RPMI8226 (cell line): ENCODE measurements around the gene KRT73.
A peak's percentile ranks its signal among the peaks of the same experiment; 100 is the strongest.

ENCODE experiments used
- DNase-seq: peaks from one replicate; pipeline ENCODE4 v3.0.0-alpha.2; 2015

KRT73 gene

DNA sequence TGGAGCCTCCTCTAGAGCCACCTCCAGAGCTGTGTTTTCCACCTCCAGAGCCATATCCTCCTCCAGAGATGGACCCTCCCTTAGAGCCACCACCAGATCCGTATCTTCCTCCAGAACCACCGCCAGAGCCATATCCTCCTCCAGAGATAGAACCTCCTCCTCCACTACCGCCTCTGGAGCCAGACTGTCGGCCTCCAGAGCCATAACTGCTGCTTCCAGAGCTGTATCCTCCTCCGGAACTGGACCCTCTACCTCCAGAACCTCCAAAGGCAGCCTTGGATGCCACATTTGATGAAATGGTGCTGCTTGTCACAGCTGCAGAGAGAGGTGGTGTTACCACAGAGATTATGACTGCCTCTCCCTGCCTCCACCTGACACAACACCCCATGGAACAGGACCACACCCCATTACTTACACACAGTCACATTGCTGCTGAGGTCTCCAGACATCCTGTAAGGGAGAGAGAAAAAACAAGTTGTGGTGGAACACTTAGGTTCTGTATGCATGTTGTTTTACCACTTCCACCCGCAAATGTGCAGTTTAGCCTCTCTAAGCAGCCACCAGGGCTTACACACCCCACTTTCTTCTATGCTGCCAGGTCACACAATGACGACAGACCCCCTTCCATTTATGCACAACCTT is 26.9 kb upstream of the KRT73 start:
- no peak for DNase-seq

DNA sequence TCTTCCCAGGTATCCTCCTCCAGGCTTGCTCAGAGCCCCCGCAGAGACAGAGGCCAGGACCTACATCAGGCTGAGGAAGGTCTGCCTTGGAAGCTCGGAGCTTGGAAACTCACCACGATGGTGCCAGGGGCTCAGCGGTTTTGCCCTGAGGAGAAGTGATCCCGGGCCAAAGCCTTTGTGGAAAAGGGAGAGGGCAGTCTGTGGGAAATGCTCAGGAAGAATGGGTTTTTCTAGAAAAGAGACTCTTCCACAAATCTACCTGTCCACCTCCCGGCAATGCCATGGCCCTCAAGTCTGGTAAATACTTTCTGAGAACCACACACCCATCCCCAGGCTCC is 25.7 kb upstream of the KRT73 start:
- no peak for DNase-seq

DNA sequence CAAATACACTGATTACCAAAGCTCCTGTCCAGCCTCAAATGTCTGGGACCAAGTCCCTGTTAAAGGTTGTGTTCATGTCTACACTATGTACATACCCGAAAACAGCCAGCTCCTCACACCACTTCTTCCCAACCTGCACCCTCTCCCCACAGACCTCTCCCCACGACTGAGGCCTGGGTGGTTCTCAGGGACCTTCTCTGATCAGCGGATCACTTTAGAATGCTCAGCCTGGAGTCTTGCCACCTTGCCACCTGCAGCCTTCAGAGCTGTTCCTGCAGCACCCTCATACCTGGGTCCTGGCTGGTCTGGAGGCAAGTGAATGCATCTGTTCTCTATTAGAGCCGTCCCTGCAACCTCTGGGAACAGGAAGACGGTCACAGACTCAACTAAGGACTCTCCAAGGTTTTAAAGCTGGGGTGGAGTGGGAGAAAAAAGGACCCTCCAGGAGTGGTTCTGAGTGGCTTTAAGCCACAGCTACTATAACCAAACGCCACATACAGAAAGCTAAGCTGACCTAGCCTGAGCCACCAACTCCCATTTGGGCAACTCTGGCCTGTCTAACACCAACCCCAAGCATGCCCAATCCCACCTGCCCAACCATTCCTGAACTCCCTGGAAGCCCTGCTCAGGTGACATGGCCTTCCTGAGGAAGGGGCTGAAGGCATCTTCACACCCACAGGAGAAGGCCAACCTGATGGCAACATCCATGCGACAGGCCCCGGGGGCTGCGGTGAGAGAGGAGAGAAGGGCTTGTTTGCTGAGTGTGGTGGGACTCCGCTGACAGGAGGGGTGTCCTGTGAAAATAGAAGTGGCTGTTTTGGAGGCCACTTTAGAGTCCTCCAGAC is 25.1 kb upstream of the KRT73 start:
- no peak for DNase-seq

DNA sequence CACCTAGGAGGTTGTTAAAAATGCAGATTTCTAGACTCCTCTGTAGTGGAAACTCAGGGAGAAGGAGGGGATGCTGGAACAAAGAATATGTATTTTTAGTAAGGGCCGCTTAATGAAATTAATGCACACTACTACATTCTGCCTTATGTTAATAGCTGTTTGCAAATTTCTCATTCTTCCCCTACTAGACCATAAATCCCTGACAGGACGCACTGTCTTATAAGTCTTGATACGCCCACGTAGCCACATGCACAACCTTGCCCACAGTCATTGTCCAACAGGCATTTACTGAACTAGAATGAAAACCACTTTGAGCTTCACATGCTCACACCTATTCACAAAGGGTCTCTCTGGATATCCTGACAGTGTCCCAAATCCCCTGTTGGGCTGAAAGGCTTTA is 23.1 kb upstream of the KRT73 start:
- no peak for DNase-seq

DNA sequence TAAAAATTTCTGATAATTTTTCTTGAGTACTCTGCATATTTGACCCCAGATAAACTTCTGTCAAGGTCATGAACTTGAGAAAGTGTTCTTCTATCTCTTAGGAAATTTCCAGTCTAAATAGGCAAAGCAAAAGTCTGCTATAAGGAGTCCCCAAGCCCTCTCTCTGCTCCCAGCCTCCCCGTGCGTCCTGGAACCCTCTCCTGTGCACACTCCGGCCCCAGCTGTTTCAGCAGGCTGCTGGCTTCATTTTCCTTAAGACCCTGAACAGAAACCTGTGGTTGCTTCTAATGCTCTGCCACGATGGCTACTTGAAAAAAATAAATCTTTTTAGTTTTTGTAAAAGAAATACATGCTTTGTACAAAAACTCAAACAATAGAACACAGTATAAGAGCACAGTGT is 18.9 kb upstream of the KRT73 start:
- DNase-seq: no peak

DNA sequence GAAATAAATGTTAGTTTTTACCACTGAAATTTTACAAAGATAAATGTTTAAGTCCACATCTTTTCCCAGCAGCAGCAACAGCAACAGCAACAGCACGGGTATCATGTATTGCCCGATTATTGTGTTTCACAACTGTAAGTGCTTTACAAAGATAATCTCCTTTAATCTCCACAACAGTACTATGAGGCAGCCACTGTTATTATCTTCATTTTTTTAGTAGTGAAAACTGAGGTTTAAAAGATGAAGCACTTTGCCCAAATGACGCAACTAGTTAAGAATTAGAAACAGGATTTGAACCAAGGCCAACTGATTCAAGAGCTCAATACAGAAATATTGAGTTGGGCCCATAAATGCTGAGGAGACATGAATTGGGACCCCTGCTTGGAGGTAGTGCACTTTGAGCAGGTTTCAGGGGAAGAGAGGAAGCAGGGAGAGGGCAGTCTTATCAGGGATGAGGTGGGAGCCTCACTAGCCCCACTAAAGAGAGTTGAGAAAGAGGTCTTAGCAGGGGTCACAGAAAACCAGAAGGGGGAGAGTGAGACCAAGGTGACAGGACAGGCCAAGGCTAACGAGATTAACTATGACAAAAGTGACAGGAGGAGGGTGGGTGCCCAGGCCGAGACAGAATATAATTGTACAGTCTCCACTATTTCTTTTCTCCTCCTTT is 18.4 kb upstream of the KRT73 start:
- no peak for DNase-seq

DNA sequence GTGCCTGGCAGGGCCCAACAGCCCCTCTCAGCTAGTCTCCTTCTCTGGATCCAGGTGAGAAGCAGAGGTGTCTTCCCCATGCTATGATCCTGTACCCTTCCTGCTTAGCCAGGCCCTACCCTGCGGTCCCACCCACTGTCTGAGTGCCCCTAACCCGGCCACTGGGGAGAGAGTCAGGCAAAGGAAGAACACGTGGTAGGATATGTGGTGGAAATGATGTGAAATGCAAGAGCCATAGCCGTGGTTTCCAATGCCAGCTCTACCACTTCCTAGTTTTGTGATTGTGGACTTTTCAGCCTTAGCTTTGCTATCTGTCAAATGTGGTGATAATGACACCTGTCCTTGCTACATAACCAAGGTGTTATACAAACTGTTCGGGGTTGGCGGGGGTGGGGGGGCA is 17.8 kb upstream of the KRT73 start:
- DNase-seq: no peak

DNA sequence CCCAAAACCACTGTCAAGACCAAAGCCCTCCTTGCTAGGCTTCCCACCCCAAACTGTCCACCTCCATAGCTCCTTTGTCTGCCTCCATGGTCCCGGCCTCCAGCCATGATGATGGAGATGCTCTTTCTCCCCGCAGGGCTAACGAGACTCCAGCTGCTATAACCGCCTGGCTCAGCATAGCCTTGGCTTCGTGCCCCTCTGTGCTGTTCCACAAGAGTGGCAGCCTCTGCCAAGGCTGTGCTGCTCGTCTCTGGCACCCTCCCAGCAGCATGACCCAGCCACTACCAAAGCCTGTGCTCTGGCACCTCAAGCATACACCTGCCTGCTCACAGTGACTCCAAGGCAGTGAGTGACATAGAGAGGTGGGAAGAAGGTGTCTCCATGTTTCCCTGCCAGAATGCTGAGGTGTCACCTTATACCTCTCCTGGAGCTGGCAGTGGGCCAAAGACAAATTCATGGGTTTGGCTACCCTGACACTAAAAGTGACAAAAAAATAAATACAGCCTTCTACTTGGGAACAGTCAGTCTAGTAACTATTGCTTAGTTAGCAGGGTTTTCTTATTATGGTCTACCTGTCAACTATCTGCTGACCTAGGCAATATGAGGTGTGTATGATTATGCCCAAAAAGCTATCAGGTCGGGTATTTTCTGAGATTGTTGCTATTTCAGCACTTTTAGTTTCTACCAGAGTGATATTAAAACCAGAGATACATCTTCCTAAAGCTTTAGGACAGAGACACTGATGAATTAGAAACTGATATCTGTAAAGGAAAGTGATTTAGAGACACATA is 16.1 kb upstream of the KRT73 start:
- peak; percentile 95 for DNase-seq

DNA sequence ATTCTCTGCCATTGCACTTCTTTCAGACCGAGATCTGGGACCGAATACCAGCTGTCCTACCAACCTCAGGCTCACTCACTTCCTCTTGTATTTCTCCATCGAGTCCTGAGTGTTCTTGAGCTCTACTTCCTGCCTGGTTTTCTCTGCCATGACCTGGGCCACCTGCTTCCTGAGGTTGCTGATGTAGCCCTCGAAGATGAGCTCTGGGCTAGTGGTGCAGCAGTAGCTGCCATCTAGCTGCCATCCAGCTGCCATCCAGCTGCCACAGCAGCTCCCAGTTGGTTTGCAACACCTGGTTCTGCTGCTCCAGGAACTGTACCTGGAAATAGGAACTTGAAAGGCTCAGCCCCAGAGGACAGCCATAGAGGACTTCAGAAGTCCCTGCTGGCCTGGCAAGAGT is 15.0 kb upstream of the KRT73 start:
- peak; percentile 86 for DNase-seq

DNA sequence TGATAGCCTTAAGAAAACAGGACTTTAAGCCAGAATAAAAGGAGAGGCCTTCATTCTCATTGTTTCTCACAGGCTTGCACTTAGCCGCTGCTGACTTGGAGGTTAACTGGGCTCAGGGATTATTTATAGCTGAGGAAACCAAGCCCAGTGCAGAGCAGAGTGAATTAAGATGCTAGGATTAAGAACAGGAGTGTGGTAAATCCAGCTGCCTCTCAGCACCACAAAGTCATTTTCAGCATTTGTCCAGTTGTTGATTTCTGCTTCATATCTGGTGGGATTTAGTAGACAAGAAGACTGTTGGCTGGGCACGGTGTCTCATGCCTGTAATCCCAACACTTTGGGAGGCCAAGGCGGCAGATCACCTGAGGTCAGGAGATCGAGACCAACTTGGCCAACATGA is 14.3 kb upstream of the KRT73 start:
- no peak for DNase-seq

DNA sequence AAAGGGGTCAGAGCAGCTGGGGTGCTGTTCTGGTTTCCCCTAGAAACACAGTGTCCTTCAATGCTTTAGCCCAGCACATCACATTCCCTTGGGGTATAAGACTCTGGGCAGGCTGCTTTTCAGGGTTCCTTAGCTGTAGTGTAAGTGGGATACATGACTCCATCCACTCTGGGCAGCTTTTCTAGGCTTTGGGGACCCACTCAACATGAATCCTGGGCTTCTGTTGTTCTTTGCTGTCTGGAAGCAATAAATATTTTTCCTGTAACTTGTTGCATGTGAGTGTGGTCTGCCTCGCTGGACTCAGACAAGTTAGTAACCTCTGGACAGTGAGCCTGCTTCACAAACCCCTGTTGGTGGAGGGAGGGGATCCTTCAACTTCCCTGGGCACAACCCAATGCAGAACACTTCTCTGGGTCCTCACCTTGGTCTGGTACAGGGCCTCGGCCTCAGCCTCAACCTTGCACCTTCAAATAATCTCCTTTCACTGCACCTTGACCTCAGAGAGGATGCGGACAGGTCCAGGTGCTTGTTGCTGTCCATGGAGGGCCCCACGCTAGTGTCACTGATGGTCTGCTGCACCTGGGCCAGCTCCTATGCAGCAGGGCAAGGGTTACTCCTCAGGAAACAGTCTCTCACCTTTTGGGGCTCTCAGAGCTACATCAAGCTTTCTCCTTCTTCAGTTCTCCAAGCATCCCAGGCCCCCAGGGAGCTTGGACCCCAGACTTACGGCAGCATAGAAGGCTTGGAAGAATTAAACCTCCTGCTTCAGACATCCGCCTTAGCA is 13.5 kb upstream of the KRT73 start:
- DNase-seq: no peak

DNA sequence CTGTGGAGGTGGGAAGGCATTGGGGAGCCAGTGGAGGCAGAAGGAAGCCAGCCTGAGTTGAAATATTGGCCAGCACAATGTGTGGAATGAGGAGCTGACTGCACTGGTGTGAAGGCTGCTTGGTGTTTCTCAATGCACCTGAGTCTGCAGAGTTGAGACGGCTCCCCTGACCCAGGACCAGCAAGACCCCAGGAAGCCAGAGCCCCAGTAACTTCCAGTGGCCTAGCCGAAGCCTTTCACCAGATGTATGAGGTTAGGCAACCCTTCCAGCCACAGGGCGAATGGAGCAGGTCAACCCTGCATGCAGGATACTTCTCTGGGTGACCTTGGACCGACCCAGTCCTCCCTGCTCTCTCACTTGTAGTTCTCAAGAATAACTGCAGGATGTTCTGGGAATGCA is 12.9 kb upstream of the KRT73 start:
- no peak for DNase-seq

DNA sequence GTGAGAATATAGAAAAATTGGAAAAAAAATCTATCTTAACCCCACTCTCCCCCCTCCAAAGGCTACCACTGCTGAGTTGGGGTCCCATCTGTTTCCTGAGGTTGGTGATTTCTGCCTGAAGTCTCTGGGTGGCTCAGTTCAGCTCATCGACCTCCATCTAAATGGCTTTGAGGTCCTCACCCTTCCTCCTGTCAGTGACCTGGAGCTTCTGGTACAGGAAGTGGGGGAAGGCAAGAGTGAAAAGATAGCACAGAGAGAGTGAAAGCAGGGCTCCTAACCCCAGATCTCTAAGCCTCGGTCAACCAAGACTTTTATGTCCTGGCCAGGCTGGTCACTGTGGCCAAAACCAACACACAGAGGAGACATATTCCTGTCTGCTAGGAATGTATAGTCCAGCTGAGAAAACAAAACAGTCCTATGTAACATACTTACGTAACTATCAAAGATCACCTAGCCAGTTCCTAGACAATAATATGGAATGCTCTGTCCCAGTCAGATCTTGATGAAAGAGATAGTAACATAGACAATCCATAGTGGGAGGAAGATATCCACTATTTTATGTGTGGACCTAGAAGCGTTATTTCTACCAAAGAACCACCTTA is 12.3 kb upstream of the KRT73 start:
- no peak for DNase-seq

DNA sequence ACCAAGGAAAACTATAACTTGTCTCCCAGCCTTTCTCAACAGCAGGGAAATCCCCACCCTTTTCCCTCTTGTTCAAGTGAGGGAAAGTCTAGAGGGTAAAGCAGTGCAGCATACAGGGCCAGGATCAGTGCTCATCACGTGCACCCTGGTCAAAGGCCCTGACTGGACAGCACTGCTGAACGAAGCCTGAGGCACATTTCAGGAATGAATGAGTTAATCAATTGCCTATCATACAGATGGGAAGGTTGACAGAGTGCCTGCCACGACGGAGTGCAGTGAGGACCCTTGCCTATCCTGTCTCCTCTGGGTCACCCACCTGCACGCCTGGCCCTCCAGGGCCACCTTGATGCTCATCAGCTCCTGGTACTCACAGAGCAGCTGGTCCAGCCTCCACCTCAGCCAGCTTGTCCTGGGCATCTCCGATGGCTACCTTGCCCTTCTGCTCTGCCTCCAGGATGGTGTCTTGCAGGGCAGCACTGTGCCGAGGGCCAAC is 11.7 kb upstream of the KRT73 start:
- DNase-seq: no peak

DNA sequence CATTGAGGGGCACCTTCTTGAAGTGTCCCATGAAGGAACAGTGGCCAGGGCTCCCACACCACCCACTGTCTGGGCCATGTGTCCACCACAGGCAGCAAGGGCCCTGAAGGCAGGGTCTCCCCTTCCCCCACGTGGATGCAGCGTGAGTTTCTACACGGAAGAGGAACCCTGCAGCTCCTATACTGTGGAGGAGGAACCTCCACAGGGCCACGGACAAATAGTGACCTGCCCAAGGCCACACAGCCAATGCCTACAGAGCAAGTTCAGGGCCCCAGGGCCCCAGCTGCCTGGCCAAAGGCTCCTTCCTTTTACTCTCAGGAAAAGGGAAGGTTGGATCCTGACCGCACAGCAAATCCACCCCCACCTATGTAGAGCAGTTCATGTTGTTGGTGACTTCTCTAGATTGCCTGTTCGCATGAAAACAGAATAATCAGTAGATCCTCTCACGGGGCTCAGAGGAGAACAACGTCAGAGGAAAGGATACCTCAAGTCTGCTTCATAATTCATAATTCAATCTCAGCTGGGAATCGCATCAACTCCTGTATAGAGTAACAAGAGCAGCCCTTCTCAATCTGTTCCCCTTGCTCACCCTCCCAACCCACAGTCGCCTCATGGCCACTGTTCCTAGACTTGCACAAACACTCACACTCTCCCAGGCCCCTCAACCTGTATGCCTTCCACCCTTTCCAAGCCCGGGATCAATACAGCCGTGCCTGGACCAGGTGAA is 11.1 kb upstream of the KRT73 start:
- DNase-seq: no peak

DNA sequence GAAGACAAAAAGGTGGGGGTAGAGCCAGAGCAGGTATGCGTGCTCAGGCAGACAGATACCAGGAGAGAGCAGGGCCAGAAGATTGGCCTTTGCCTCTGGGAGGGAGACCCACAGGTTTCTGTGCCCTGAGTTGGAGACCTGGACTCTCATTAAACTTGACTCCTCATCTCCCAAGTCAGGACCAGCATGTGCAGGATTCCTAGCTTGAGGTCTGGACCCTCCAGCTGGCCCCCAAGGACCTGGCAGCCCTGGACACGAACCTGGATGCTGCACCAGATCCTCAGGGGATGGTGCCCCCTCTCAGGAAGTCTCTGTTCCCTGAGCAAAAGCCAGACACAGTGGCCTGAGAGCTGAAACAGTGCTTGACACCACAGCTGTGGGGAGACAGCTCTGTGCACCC is 10.5 kb upstream of the KRT73 start:
- no peak for DNase-seq

DNA sequence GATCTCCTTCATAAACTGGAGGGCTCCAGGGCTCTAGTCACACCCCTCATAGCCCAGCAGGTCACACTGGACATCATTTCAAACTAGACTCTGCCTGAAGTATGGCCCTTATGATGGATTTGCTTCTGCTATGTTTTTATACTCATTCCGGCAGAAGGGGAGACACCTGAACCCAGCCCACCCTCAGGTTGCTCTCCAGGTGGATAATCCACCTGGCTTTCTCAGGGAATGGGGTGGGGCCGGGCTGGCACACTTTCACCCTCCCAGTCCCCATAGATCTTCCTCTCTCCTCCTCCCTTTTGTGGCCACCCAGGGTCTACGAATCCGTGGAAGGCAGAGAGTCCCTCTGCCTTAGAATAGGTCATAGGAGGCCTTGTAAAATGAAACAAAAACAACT is 9.8 kb upstream of the KRT73 start:
- DNase-seq: no peak

DNA sequence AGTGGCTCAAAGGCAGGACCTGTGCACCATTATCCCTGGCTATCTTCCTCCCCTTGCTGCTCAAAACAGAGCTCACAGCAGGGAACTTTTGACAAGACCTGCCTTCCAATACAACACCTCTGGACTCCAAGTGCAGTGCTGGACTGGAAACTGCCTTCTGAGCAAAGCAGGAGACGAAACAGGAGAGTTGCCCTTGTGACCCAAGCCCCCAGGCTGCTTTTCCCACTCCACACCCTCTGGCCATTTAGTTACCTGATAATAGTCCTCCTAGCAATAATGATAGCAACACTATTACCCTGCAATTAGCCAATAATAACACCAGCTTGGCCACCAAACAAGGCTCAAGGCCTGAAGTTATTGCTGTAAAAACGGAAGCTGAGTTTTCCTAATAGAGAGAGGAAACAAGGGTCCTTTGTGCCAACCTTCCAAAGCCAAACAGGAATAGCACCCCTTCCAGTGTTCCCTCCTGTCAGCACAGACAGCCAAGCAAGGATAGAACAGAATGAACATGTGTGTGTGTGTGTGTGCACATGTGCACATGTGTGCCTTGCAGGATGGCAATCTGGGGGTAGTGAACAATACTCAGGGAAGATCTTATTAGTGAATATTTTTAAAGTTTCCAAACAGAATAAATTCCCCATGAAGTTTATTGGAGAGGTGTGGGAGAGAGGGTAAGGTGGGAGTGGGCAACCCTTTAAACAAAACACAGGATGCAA is 9.2 kb upstream of the KRT73 start:
- no peak for DNase-seq

DNA sequence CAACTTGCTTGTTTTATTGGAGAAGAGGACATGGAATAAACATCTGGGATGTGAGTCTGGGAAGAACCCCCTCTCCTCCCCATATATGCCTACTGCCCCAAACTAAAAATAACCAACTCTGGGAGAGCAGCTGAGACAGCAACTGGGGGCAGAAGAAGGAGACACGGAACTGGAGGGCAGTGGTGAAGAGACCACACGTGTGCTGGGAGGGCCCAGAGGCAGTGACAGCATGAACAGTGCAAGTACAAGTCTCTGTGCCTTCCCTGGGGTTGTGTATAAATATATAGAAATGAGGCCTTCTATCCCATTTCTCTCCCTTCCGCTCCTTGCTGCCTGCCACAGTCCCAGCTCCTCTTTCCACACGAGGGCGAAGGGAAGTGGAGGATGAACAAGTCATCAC is 4.0 kb upstream of the KRT73 start:
- DNase-seq: no peak

DNA sequence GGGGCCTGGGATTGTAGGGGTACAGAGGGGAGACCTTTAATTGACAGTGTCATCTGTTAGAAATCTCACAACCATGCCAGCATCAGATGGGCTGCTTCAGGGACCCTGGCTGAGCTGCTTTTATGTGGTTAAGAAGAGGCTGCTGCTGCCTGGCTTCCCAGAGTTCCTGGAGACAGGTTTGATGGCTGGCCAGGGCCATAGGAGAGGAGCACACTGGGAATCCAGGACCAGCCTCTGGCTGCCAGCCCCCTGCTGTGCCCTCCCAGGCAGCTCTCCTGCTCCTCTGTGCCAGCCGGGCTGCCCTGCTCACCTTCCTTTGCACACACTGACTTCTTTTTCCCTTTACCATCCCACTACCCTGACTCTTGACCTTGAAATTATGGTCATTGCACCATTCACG is 507 bp upstream of the KRT73 start:
- DNase-seq: no peak

DNA sequence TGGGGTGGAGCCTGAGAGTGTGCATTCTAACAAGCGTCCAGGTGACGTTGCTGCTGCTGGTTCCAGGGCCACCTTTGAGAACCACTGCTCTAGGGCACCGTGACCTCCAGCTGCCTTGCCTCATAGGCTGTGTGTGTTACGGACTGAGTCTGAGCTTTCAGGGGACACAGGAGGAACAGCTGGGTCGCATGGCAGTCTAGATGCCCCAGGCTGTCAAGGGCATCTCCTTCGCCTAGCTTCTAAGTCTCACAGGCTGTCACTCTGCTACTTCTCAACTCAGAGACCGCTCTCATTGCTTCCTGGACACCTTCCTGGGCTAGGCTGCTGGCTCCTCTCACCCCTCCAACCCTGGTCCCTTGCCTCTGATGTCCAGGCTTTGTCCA is 965 bp downstream of the KRT73 start:
- no peak for DNase-seq
